Posterior cingulate gyrus (tissue), 11 donors: ENCODE results near the gene INTS1.

ENCODE experiments used
- DNase-seq, 10 donors: peaks; one replicate each; pipeline versions ENCODE4 v3.0.0 to v3.0.0-alpha.2; 2020 to 2021; ENCODE audit warnings: mixed read lengths in 3 of 10
- intact Hi-C: fragments of 100-400 bp; cut with DNase I; formaldehyde crosslinking; loops from one replicate; pipeline ENCODE4 v1.15.1; 2023

Gene INTS1

GRCh38 chr7:1492221-1492620 is 12.0 kb downstream of the INTS1 start:
- intact Hi-C loops: no loop called here
- no peak for DNase-seq

DNA sequence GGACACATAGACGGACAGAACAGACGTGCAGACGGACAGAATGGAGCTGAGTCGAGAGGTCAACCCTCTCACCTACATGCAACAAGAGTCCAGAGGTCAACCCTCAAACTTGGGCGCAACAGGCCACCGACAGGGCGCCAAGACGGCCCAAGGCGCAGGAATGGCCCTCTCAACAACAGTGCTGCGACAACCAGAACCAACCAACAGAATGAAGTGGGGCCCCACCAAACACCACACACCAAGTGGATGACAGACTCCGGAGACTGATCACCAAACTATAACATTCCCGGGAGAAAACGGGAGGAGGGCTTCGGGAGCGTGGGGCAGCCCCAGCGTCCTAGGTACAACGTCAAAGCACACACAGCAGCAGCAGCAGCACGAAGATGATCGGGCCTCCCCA is 13.4 kb downstream of the INTS1 start:
- intact Hi-C loops: no loop called here

DNA sequence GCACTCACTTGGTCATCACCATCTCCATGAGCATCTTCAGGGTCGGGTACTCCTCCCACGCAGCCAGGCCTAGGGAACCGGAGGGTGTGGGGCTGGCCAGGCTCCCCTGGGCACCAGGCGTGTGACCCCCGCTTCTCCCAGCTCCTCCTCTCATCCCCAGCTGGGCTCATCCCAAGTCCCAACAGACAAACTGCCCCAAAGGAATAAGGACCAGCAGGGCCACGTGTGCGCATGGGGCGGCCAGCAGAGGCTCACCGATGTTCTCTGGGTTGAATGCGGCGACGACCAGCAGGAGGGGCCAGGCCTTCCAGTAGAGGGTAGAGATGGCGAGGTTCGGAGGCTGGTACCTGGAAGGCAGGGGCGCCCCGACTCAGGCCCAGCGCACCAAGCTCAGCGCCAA is 14.9 kb downstream of the INTS1 start:
- intact Hi-C loops: no loop called here
- no peak for DNase-seq

More for the DNA sequence above, 13.4 kb downstream of the INTS1 start:
- DNase-seq: no peak

DNA sequence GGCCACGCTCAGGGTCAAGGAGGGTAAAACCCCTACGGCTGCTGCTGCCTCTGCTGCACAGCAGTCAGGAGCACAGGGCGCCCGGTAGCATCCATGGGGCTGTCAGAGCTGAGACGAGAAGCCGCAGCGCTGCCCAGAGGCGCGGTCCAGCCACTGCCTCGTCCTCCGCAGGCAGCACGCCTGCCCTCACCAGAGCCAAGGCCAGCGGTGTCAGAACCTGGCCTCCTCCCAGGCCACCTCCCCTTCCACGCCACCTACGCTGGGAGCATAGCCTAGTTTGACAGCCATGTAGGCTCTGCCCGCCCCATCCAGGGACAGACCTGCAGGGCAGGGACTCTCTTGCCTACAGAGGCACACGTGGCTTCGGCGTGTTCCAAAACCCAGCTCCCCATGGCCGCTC is 16.2 kb downstream of the INTS1 start:
- intact Hi-C loops: no loop called here

GRCh38 chr7:1487466-1487865 is 16.7 kb downstream of the INTS1 start:
- intact Hi-C loops: no loop called here
- DNase-seq: no peak

More for the DNA sequence above, 16.2 kb downstream of the INTS1 start:
- no peak for DNase-seq

DNA sequence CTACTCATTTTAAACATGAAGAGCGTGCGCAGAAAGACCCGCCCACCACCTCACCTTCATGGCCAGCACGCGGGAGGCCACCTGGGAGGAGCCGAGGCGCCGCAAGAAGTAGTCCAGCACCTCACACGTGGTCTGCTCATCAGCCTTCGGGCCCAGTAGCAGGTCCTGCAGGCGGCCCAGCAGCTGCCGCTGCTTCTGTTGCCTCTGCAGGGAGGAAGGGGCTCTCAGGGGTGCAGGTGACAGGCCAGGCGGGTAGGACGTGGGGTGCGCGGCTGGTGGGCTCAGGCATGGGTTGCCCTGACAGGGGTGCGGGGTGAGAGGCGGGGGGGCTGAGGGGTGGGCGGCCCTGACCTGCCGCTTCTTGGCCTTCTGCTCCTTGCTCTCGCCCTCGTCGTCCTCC is 17.6 kb downstream of the INTS1 start:
- intact Hi-C loops: no loop called here
- DNase-seq: no peak

DNA sequence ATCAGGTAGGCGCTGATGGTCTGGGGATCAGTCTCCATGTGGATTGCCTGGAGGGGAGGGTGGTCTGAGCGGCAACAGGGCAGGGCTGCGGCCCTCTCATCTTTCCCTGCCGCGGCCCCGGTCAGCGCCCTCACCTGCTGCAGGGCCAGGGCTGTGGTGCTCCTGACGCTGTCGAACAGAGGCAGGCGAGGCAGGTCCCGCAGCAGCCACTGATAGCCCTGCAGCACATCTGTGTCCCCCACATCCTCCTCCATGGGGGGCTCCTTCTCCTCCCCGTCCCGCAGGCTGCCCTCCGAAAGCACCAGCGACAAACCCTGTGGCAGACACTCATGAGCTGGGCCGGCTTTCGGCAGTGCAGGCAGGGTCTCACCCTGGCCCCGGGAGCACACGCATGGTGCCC is 19.0 kb downstream of the INTS1 start:
- intact Hi-C loops: no loop called here
- no peak for DNase-seq

DNA sequence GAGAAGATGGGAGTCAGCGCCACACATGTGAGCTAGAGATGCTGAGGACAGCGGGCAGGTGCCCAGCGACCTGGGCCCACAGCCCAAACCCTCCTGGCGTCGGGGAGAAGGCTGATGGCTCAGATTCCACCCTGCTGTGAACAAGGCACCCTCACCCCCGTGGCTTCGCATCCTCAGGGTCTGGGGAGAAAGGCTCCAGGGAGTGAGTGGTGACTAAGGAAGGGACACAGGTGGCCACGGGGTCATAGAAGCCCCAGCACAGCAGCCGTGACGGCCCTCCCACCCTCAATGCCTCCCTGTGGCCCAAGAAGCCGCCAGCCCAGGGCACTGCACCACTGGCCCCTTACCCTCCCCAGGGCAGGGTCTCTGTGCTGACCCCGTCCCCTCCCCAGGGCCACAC is 19.6 kb downstream of the INTS1 start:
- intact Hi-C loops: no loop called here
- no peak for DNase-seq

GRCh38 chr7:1483536-1484505 is 20.4 kb downstream of the INTS1 start:
- intact Hi-C loops: no loop called here

DNA sequence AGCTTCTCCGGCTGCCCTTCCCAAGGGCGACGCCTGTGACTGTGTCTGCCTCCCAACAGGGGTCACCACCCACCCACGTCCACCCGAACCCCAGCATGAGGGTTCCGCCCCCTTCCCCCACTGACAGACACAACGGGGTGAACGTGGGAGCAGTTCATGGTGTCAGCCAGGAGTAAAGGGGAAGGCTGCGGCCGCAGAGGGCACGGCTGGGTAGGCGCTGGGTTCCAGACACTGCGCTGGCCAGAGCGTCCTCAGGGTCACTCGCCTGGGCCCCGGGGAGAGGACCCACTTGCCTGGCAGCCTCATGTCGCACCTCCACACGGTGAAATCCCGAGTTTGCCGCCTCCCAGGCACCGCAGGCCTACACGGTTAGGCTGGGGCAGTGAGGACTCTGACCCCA is 21.1 kb downstream of the INTS1 start:
- no peak for DNase-seq
- intact Hi-C loops: no loop called here

More at GRCh38 chr7:1483536-1484505, 20.4 kb downstream of the INTS1 start:
- no peak for DNase-seq

DNA sequence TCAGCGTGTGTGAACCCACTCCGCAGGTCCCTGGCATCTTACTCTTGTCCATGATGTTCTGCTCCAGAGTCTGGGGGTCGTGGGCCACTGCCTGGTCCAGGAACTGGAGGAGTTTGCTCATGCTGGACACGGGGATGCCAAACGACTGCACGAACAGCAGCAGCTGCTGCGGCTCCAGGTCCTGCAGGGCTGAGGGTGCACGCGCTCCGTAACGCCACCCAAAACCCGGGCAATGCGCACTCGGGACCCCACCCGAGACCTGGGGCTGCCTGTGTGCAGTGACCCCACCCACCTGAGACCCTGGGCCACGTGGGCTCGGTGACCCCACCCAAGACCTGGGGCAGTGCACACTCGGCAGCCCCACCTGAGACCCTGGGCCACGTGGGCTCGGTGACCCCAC is 22.9 kb downstream of the INTS1 start:
- no peak for DNase-seq
- intact Hi-C loops: no loop called here

DNA sequence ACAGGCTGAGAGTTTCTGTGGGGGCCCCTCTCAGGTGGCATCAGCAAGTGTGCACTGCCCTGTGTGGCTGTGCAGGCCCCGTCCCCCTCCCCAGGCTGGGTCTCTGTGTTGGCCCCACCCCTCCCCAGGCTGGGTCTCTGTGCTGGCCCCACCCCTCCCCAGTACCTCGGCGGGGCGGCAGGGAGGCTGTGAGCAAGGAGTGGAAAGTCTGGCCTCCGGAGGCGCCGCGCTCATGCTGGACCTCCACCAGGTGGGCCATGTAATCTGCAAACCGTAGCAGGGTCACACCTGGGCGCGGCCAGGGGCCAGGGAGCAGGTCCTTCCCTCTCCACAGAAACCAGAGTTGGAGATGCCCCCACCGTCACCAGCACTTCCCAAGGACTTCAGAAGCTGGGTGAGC is 23.5 kb downstream of the INTS1 start:
- no peak for DNase-seq
- intact Hi-C loops: no loop called here

- DNase-seq: no peak
- intact Hi-C loops: loop anchor here (10.0 kb wide), 1 partner anchor 254 kb away; no protein-coding TSS in a partner anchor
These were observed 24.9 kb downstream of the INTS1 start for GRCh38 chr7:1479287-1479686.

DNA sequence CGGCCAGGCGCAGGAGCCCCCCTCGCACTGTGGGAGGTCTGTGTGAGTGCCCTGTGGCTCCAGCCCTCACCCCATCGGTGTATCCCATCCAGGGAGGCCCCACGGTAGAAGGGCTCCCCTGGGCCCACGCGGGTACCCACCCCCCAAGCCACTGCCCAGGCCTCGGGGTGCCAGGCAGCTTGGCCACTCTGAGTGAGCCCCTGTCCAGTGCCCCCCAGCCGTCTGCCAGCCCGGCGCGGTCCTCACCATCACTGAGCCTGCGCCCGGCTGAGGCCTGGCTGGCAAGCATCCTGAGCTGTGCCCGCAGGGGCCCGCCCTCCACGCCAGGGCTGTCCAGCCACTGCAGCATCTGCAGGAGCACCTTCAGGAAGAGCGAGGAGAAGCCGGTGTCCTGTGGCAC is 25.7 kb downstream of the INTS1 start:
- no peak for DNase-seq
- intact Hi-C loops: loop anchor here (10.0 kb wide), 1 partner anchor 254 kb away; no protein-coding TSS in a partner anchor

GRCh38 chr7:1476859-1477258 is 27.3 kb downstream of the INTS1 start:
- intact Hi-C loops: loop anchor here (10.0 kb wide), 1 partner anchor 252 kb away; no protein-coding TSS in a partner anchor

DNA sequence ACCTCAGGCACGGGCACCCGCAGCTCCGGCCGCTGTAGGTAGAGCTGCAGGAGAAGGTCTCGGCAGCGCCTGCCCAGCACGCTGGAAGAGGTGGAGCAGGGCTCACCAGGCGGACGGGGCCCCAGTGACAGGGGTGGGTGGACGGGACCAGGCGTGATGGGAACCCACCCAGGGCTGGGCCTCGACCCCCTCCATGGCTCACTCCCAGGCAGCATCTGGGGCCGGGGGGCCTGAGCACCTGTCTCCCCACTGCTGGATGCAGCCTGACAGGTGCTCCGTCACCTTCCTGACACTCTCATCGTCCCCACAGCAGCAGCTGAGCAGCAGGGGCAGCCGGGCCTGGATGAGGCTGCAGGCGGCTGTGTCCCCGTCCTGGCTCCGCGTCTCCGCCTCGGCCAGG is 28.2 kb downstream of the INTS1 start:
- intact Hi-C loops: loop anchor here (2.0 to 10.0 kb wide), 2 partner anchors 251 to 281 kb away; no protein-coding TSS in a partner anchor
- DNase-seq: no peak

More at GRCh38 chr7:1476859-1477258, 27.3 kb downstream of the INTS1 start:
- DNase-seq: no peak

GRCh38 chr7:1475393-1475792 is 28.8 kb downstream of the INTS1 start:
- DNase-seq: no peak
- intact Hi-C loops: loop anchor here (2.0 to 10.0 kb wide), 2 partner anchors 251 to 281 kb away; no protein-coding TSS in a partner anchor

DNA sequence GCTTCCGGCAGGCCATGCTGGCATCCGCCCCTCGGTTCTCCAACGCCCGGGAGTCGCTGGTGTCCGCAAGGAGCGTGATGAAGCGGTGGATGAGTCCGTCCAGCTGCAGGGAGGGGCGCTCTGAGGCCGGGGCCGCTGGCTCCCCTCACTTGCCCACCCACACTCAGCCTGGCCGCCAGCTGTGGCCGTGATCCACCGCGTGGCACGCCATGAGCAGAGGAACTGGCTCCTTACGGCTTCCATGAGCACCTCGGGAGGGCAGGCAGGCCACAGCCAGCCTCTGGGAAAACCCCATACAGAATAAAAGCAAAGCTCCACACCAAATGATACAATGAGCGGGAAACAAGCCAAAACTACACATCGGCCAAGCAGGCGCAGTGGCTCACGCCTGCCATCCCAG is 29.5 kb downstream of the INTS1 start:
- intact Hi-C loops: loop anchor here (2.0 to 10.0 kb wide), 3 partner anchors 42 to 280 kb away; no protein-coding TSS in a partner anchor
- no peak for DNase-seq

DNA sequence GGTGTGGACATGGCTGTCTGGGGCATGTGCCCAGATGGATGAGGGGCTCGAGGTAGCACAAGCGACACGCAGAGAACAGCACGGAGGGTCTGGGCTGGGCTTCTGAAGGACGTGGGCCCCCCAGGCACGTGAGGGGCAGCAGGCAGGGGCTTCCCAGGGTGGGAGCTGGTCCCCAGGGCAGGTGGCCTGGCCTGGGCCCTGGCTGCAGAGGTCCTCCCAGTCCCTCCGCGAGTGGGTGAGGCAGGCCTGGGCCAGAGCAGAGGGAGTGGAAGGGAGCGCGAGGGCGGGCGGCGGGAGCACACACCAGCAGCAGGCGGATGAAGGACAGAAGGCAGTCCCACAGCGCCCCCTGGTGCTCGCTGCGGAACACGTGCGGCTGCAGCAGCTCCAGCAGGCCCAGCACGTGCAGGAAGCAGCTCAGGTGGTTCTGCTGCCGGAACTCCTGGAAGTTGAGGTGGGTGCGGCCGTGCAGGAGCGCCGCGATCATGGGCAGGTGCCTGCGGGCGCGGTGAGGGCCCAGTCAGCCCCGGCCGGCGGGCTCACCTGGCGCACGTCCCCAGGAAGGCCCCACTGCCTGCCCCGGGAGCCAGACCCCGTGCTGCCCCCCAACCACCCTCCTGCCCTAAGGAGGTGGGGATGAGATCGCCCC is 30.2 kb downstream of the INTS1 start:
- DNase-seq: peak; percentile 75 to 98 (median 90)
- intact Hi-C loops: loop anchor here (2.0 to 10.0 kb wide), 3 partner anchors 42 to 279 kb away; no protein-coding TSS in a partner anchor

DNA sequence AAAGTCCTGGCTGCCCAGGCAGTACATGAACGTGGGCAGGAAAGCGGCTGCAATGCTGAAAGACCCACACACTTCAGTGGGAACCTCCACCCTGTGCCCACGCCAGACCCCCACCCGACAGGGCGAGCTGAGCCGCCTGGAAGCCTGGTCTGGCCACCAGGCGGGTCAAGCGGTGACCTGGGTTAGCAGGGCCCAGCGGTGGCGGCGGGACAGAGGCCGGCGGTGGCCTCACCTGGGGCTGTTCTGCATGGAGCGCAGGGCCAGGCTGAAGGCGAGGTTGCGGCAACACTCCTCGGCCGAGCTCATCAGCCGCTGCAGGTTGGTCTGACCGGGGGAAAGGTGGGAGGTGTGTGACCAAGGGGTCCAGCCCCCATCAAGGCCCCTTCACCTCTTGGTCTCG is 33.3 kb downstream of the INTS1 start:
- DNase-seq: no peak
- intact Hi-C loops: loop anchor here (5.0 to 10.0 kb wide), 2 partner anchors 39 to 246 kb away; no protein-coding TSS in a partner anchor

GRCh38 chr7:1468643-1469298 is 35.4 kb downstream of the INTS1 start:
- intact Hi-C loops: no loop called here
- no peak for DNase-seq
